ENCODE data around the gene MYB. TPM values are rescaled to one million over a fixed set of nuclear protein-coding genes. Genes with fewer than 3 reads are reported as not detected.
A peak's percentile ranks its signal among the peaks of the same experiment; 100 is the strongest.

Gene MYB
- total RNA-seq, 1 experiment from 2014 or later, result not detected

GRCh38 chr6:135196739-135197510 is 15.8 kb downstream of the MYB start:
- H3K4me3 ChIP-seq, result no peak overlapping the region
- no peak for DNase-seq
- H3K9me3 ChIP-seq, result no peaks in the 10 kb centered on the region
- no peaks in the 10 kb centered on the region for H3K36me3 ChIP-seq
- peaks cover 3% of the 10 kb centered on the region; the same call in 1 of the 2 replicates for H3K27me3 ChIP-seq

DNA sequence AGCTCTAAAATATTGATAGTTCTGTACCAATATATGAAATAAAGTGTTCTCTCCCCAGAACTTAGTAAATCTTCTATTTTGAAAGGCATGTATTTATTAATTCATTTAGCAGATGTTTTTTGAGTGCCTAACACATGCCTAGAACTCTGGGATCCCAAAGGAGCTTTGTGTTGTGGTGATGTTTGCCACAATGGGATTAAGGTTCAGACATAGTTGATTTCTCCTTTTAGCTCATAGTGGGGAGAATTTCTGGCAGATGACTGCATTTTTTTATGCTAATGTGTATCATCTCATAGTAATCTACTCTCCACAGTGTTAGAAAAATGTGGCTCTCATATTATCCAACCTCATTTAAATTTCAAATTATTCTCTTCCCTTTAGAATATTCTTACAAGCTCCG is 21.7 kb downstream of the MYB start:
- no peak overlapping the region for H3K4me3 ChIP-seq
- H3K36me3 ChIP-seq, result no peaks in the 10 kb centered on the region
- H3K9me3 ChIP-seq, result no peaks in the 10 kb centered on the region
- DNase-seq, result no peak
- H3K27me3 ChIP-seq, result no peaks in the 10 kb centered on the region; the same call in 1 of the 2 replicates

DNA sequence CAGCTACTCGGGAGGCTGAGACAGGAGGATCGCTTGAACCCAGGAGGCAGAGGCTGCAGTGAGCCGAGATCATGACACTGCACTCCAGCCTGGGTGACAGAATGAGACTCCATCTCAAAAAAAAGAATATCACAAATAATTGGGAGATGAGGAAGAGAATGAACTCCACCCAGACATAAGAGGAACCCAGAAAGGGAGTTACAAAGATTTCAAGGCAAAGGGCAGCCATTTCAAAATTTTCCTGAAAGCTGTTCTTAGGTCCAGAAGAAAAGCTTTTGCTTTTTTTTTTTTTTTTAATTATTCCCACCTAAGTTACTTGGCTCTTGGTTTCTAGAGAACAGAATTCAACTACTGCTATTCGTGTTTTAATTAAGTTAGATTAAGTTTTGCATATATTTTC is 23.8 kb downstream of the MYB start:
- Histone ChIP-seq H3K9me3 (peaks cover 4% of the 10 kb centered on the region; the same call in 1 of the 2 replicates), H3K27me3 (no peaks in the 10 kb centered on the region; the same call in 1 of the 2 replicates), H3K36me3 (no peaks in the 10 kb centered on the region), H3K4me3 (no peak overlapping the region)
- no peak for DNase-seq

DNA sequence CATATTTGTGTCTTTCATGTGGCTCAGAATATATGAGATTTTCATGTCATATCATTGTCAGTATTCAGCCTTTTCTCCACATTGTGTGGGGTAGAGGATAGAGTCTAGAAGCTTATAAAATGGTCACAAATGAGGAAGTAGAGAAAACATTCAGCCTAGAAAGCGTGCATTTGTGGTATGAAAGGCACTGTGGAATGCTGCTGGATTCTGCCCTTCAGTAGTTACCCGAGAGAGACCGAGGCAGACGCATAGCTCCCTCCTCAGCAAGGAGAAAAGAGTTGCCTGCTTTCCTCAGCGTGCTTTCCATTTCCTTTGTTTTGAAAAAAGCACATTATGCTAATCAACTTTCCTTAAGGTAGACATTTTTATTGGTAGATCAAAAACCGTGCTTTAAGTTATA is 28.7 kb downstream of the MYB start:
- Histone ChIP-seq H3K27me3 (no peaks in the 10 kb centered on the region), H3K4me3 (no peak overlapping the region), H3K36me3 (no peaks in the 10 kb centered on the region), H3K9me3 (peaks cover 4% of the 10 kb centered on the region; the same call in 1 of the 2 replicates)
- DNase-seq, result no peak

GRCh38 chr6:135210632-135211305 is 29.7 kb downstream of the MYB start:
- H3K4me3 ChIP-seq, result no peak overlapping the region
- peaks cover 4% of the 10 kb centered on the region; the same call in 1 of the 2 replicates for H3K9me3 ChIP-seq
- no peaks in the 10 kb centered on the region for H3K27me3 ChIP-seq
- H3K36me3 ChIP-seq, result no peaks in the 10 kb centered on the region
- DNase-seq, result no peak

- DNase-seq, result no peak
- H3K4me3 ChIP-seq, result no peak overlapping the region
- no peaks in the 10 kb centered on the region for H3K36me3 ChIP-seq
- no peaks in the 10 kb centered on the region for H3K27me3 ChIP-seq
- peaks cover 4% of the 10 kb centered on the region; the same call in 1 of the 2 replicates for H3K9me3 ChIP-seq
Measured at GRCh38 chr6:135211306-135211702, 30.2 kb downstream of the MYB start.

DNA sequence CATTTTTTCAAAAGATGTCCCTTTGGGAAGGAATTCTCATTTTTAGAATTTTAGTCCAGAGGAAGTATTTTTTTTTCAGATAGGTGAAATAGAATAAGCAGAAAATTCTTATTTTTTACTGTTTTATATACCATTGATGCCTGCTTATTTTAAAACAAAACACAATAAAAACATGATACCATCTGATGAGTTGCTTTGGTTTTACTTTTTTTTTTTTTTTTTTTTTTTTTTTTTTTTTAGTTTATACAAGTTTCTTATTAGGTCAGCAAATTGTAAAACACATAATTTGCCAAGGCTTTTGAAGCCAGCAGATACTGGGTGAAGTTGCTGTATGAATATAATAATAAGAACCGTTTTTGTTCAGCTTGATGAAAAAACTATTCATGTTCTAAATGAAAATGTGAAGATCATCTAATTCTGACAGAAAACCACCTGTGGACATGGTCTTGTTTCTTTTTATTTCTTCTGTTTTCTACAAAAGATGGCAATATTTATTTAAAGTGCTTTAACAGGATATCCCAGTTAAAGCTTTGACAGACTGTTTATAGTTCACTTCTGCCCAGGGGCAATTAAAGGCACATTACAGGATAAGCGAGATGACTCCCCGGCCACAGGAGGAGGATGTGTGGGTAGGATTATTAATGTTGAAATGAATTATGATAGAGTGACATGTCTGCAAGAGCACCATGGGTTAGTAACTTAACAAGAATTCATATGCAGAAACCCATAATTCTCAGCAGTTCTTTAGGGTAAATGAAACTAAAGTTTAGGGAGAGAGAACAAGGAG is 31.1 kb downstream of the MYB start:
- peak; percentile 50 for DNase-seq
- H3K4me3 ChIP-seq, result no peak overlapping the region
- no peaks in the 10 kb centered on the region for H3K27me3 ChIP-seq
- H3K9me3 ChIP-seq, result peaks cover 4% of the 10 kb centered on the region; the same call in 1 of the 2 replicates
- no peaks in the 10 kb centered on the region for H3K36me3 ChIP-seq

DNA sequence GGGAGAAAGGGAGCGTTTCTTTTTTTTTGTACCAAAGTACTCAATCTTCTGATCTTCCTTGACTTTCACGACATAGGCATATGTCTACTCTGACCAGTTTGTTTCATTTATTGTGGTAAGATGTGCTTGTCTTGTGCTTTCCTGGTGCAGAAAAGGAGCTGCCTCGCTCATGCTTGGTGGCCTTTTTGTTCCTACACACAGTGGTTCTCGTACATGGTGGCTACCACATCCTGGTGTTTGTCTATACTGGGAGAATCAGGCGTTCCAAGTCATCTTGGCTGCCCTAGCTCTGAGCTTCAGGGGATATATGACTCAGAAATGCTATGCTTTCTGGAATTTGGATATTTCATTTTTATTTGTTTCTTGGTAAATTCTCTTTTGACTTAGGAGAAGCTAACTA is 31.8 kb downstream of the MYB start:
- Histone ChIP-seq H3K36me3 (no peaks in the 10 kb centered on the region), H3K9me3 (peaks cover 4% of the 10 kb centered on the region; the same call in 1 of the 2 replicates), H3K4me3 (no peak overlapping the region), H3K27me3 (no peaks in the 10 kb centered on the region)
- DNase-seq, result peak; percentile 55

DNA sequence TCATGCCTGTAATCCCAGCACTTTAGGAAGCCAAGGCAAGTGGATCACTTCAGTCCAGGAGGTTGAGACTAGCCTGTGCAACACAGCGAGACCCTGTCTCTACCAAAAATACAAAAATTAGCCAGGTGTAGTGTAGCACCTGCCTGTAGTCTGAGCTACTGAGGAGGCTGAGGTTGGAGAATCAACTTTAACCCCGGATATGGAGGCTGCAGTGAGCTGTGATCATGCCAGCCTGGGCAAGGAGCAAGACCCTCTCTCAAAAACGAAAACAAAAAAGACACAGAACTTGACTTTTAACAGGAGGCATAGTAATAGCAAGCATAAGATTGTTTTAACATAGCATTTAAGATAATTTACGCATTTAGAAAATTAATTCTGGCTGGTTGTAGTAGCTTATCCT is 32.5 kb downstream of the MYB start:
- Histone ChIP-seq H3K36me3 (no peaks in the 10 kb centered on the region), H3K4me3 (no peak overlapping the region)

DNA sequence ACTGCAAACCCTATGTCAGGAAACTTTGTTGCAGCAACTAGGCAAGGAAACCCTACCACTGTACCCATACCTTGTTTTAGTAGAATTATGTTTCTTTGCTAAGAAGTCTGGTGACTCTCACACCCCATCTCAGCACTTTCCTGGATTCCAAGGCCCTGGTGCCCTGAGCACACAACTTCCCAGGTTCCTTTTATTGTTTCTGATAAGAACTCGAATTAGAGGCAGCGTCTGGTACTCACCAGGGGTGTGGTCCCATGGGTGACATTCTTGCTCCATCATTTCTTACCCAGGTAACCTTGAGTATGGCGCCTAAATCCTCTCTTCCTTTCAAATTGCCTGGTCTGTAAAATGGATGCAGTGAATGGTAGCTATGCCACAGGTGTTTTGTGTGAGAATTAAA is 34.1 kb downstream of the MYB start:
- DNase-seq, result no peak
- Histone ChIP-seq H3K9me3 (no peaks in the 10 kb centered on the region; the same call in 1 of the 2 replicates), H3K36me3 (no peaks in the 10 kb centered on the region), H3K27me3 (no peaks in the 10 kb centered on the region), H3K4me3 (no peak overlapping the region)

More for the DNA sequence above, 32.5 kb downstream of the MYB start:
- peaks cover 4% of the 10 kb centered on the region; the same call in 1 of the 2 replicates for H3K9me3 ChIP-seq
- no peak for DNase-seq
- no peaks in the 10 kb centered on the region for H3K27me3 ChIP-seq

DNA sequence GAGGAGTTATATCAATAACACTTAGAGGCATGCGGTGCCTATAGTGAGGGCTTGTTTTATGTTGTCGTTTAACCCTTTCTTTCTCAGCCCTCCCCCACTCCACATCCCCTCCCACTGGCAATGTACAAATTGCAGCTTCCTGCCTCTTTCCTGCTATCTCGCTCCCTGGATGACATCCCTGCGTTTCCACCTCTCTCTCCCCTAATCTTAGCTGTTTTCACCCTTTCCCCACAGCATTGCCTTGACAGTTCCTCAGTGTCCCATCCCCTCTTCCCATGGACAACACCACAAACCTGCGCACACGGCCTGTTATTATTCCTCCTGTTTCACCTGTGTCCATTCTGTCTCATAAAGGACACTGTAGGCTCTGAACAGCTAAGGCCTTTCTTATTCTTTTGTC is 34.5 kb downstream of the MYB start:
- H3K4me3 ChIP-seq, result no peak overlapping the region
- no peak for DNase-seq
- no peaks in the 10 kb centered on the region for H3K27me3 ChIP-seq
- no peaks in the 10 kb centered on the region for H3K9me3 ChIP-seq
- H3K36me3 ChIP-seq, result no peaks in the 10 kb centered on the region

GRCh38 chr6:135217663-135218062 is 36.6 kb downstream of the MYB start:
- H3K36me3 ChIP-seq, result no peaks in the 10 kb centered on the region
- H3K27me3 ChIP-seq, result no peaks in the 10 kb centered on the region
- no peak for DNase-seq
- no peaks in the 10 kb centered on the region for H3K9me3 ChIP-seq
- no peak overlapping the region for H3K4me3 ChIP-seq

DNA sequence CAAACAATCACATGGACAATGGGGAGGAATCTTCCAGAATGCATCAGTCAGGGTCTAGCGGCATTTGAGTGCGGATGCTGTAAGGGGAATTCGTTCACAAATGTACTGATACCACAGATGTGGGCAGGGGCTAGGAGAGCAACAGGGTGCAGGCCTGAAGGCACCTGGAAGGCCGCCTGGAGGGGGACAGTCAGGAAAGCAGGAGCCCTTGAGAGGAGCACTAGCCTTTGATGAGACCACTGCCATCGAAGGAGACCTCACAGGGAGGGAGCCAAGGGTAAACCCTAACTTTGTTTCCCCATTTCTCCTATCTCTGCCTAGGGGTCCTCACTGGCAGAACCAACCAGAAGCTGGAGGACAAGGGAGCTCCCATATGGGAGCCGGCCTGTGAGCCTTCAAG is 38.2 kb downstream of the MYB start:
- no peak overlapping the region for H3K4me3 ChIP-seq
- DNase-seq, result no peak
- no peaks in the 10 kb centered on the region for H3K36me3 ChIP-seq
- H3K27me3 ChIP-seq, result no peaks in the 10 kb centered on the region
- no peaks in the 10 kb centered on the region for H3K9me3 ChIP-seq

- H3K4me3 ChIP-seq, result no peak overlapping the region
- no peaks in the 10 kb centered on the region for H3K36me3 ChIP-seq
- no peaks in the 10 kb centered on the region for H3K9me3 ChIP-seq
- DNase-seq, result no peak
- no peaks in the 10 kb centered on the region for H3K27me3 ChIP-seq
Measured at GRCh38 chr6:135221042-135221441, 39.9 kb downstream of the MYB start.

DNA sequence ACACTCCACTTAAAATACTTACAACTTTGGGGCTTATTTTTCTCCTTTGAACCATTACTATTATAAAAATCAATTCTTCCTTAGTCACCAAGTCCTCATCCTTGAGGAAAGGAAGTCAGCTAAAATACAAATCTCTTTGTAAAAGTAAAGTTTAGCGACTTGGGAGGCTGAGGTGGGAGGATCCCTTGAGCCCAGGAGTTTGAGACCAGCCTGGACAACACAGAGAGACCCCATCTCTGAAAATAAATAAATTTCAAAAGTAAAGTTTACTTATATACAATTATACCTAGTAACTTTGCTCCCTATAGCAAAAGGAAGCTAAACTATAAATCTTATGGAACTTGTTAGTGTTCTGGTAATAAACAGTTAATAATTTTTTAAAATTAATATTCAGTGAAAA is 40.4 kb downstream of the MYB start:
- no peak overlapping the region for H3K4me3 ChIP-seq
- H3K27me3 ChIP-seq, result no peaks in the 10 kb centered on the region
- DNase-seq, result no peak
- H3K36me3 ChIP-seq, result no peaks in the 10 kb centered on the region
- H3K9me3 ChIP-seq, result no peaks in the 10 kb centered on the region

DNA sequence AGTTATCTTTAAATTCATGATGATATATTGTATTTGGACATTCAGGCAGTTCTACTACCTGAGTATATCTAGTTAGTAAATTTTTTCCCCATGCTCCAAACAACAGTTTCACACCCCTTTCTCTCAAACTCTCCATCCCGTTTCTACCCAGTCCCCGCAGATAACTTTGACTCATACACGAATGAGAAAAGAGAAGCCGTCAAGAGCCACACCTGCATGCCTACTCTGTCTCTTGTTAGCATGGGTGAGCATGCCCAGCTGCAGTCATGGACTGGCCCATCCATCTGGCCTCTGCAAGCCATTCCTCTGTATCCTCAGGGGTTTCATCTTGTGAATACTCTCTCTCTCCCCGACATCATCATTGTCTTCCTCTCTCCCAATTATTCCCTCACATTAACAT is 41.5 kb downstream of the MYB start:
- Histone ChIP-seq H3K9me3 (no peaks in the 10 kb centered on the region), H3K27me3 (no peaks in the 10 kb centered on the region), H3K36me3 (no peaks in the 10 kb centered on the region), H3K4me3 (no peak overlapping the region)
- no peak for DNase-seq

GRCh38 chr6:135224037-135224647 is 43.0 kb downstream of the MYB start:
- no peaks in the 10 kb centered on the region for H3K9me3 ChIP-seq
- DNase-seq, result no peak
- no peak overlapping the region for H3K4me3 ChIP-seq
- no peaks in the 10 kb centered on the region for H3K36me3 ChIP-seq
- H3K27me3 ChIP-seq, result no peaks in the 10 kb centered on the region

All from MG63 (cell line).